Astrocyte of the cerebellum (primary cell): ENCODE results near the gene PVRIG.
"Not testable (repeated sequence)": the region's sequence is repeated elsewhere in the genome, so short reads cannot be mapped to it uniquely, and the experiment has no call there.

Source experiments
- DNase-seq: peaks from one replicate; pipeline ENCODE4 v3.0.0-alpha.2; 2011; ENCODE audit warnings: low read depth
- H3K4me3 ChIP-seq: 2 replicates; pipeline ENCODE4 v1.5.1; 2011; ENCODE audit warnings: mild to moderate bottlenecking, low read depth, low read length, moderate library complexity
- CTCF ChIP-seq: IDR thresholded peaks from 2 replicates; pipeline ENCODE4 v1.5.1; 2012; ENCODE audit warnings: low read length, low read depth, moderate library complexity, mild to moderate bottlenecking; ENCODE audit errors: missing control alignments
- in situ Hi-C: cut with HindIII; loops from 2 replicates; pipeline ENCODE4 v1.10.0; 2017; ENCODE audit warnings: low sequenced_read_pairs

The PVRIG gene

GRCh38 chr7:100267648-100268047 is 47.9 kb downstream of the PVRIG start:
- in situ Hi-C loops: no loop called here
- TF ChIP-seq CTCF: no peak
- no peak overlapping the region for H3K4me3 ChIP-seq
- no peak for DNase-seq

GRCh38 chr7:100268882-100269281 is 49.1 kb downstream of the PVRIG start:
- H3K4me3 ChIP-seq, in situ Hi-C loops: not testable (repeated sequence)

GRCh38 chr7:100269306-100270045 is 49.7 kb downstream of the PVRIG start:
- in situ Hi-C loops, DNase-seq: not testable (repeated sequence)
- peak overlapping the region; percentile 51 for H3K4me3 ChIP-seq

More at GRCh38 chr7:100268882-100269281, 49.1 kb downstream of the PVRIG start:
- DNase-seq: not testable (repeated sequence)

GRCh38 chr7:100270046-100270918 is 50.5 kb downstream of the PVRIG start:
- peak overlapping the region; percentile 51 for H3K4me3 ChIP-seq
- DNase-seq: peak; percentile 29
- in situ Hi-C loops: not testable (repeated sequence)
